A549 (cell line): ENCODE measurements around the gene IFT80. TPM values are rescaled to one million over a fixed set of nuclear protein-coding genes. Genes with fewer than 3 reads are reported as not detected.

ENCODE experiments used
- ATAC-seq, 2 experiments: fragments of 200-7000 bp in 1 of 2; fragments of >200 bp in 1 of 2; cut with Nextera tagmentation in 1 of 2; cut with Tn5 transposase in 1 of 2; 3 replicates each; pipeline versions ENCODE4 v1.8.0 to v1.9.1; 2018 to 2020; ENCODE audit warnings: mild to moderate bottlenecking in 1 of 2, moderate library complexity in 1 of 2
- CTCF ChIA-PET: fragments of 300-600 bp; sonication (Branson Sonifier 250); formaldehyde crosslinking; extraction: SDS; loops from one replicate; lab custom pipeline; 2021; ENCODE audit warnings: antibody characterized with exemption, inconsistent platforms; lab: Yijun Ruan, JAX
- POLR2A ChIA-PET: fragments of 350-600 bp; formaldehyde crosslinking; extraction: SDS; loops from one replicate; lab custom pipeline; 2021; ENCODE audit warnings: antibody characterized with exemption, inconsistent platforms; lab: Yijun Ruan, JAX
- DNase-seq, 2 experiments: peaks; one replicate each; pipeline versions ENCODE4 v3.0.0 to v3.0.0-alpha.2; 2011 to 2016; ENCODE audit warnings: low read depth in 1 of 2, low spot score in 1 of 2
- FAIRE-seq: peaks from 2 replicates; lab custom pipeline; 2011; peaks lifted over from hg19 to GRCh38; lab: Jason Lieb, UNC
- H3K27ac ChIP-seq, 2 experiments: fragments of >200 bp; sonication (Bioruptor Twin); formaldehyde crosslinking; 3 replicates each; pipeline ENCODE4 v1.5.1; 2016 to 2017
- H3K4me1 ChIP-seq: fragments of >200 bp; sonication (Bioruptor Twin); formaldehyde crosslinking; 3 replicates; pipeline ENCODE4 v1.6.1; 2016
- H3K4me2 ChIP-seq: fragments of >200 bp; sonication (Bioruptor Twin); formaldehyde crosslinking; 3 replicates; pipeline ENCODE4 v1.6.1; 2016
- H3K4me3 ChIP-seq: fragments of >200 bp; sonication (Bioruptor Twin); formaldehyde crosslinking; 3 replicates; pipeline ENCODE4 v1.5.1; 2016
- H3K9me3 ChIP-seq: fragments of >200 bp; sonication (Bioruptor Twin); formaldehyde crosslinking; 3 replicates; pipeline ENCODE4 v1.6.1; 2016
- ATOH8 ChIP-seq: fragments of 250-450 bp; sonication (Bioruptor Pico); IDR thresholded peaks from 2 replicates; pipeline ENCODE4 v1.5.0; 2020; ENCODE audit warnings: low read depth, mild to moderate bottlenecking, moderate library complexity
- BCL3 ChIP-seq: fragments of >200 bp; sonication (Bioruptor Twin); formaldehyde crosslinking; IDR thresholded peaks from 3 replicates; pipeline ENCODE4 v1.6.1; 2016
- CBX8 ChIP-seq: fragments of 200-600 bp; sonication (generic); IDR thresholded peaks from 2 replicates; pipeline ENCODE4 v1.6.1; 2016
- CTCF ChIP-seq: fragments of >200 bp; sonication (Bioruptor Twin); formaldehyde crosslinking; IDR thresholded peaks from 3 replicates; pipeline ENCODE4 v1.5.1; 2016
- E2F6 ChIP-seq: IDR thresholded peaks from 2 replicates; pipeline ENCODE4 v1.6.1; 2012; ENCODE audit warnings: low read depth, borderline replicate concordance
- EHF ChIP-seq: fragments of 250-450 bp; sonication (Bioruptor Pico); IDR thresholded peaks from 2 replicates; pipeline ENCODE4 v1.5.0; 2020; ENCODE audit warnings: mild to moderate bottlenecking
- EP300 ChIP-seq, 2 experiments: fragments of >200 bp; sonication (Bioruptor Twin); formaldehyde crosslinking; IDR thresholded peaks; 2 replicates in 1 of 2; 3 replicates in 1 of 2; pipeline ENCODE4 v1.6.1; 2016 to 2017
- FOSB ChIP-seq: fragments of 250-450 bp; sonication (Bioruptor Pico); IDR thresholded peaks from 2 replicates; pipeline ENCODE4 v1.5.0; 2020; ENCODE audit warnings: mild to moderate bottlenecking, moderate library complexity
- FOSL2 ChIP-seq, 2 experiments: fragments of 450-650 bp in 1 of 2; fragments of >200 bp in 1 of 2; sonication (Bioruptor Twin) in 1 of 2; formaldehyde crosslinking; IDR thresholded peaks; 2 replicates each; pipeline versions ENCODE4 v1.5.0 to v1.6.1; 2016 to 2020; ENCODE audit warnings: mild to moderate bottlenecking in 1 of 2, moderate library complexity in 1 of 2
- HEYL ChIP-seq: fragments of 250-450 bp; sonication (Bioruptor Pico); IDR thresholded peaks from 2 replicates; pipeline ENCODE4 v1.8.0; 2021; ENCODE audit warnings: mild to moderate bottlenecking, moderate library complexity
- HMGXB4 ChIP-seq: fragments of 250-450 bp; sonication (Bioruptor Pico); IDR thresholded peaks from 2 replicates; pipeline ENCODE4 v1.5.0; 2021; ENCODE audit warnings: mild to moderate bottlenecking, moderate library complexity, borderline replicate concordance
- HOXB5 ChIP-seq: fragments of 250-450 bp; sonication (Bioruptor Pico); IDR thresholded peaks from 2 replicates; pipeline ENCODE4 v1.5.0; 2020; ENCODE audit warnings: mild to moderate bottlenecking, moderate library complexity
- MAFK ChIP-seq: fragments of 450-650 bp; IDR thresholded peaks from 2 replicates; pipeline ENCODE4 v1.6.1; 2014; ENCODE audit not compliant: partially characterized antibody
- MYC ChIP-seq: IDR thresholded peaks from 2 replicates; pipeline ENCODE4 v1.6.1; 2012; ENCODE audit warnings: mild to moderate bottlenecking, inconsistent platforms, low read length, improper control_type of control experiment, borderline replicate concordance
- NPAS2 ChIP-seq: fragments of 250-450 bp; sonication (Bioruptor Pico); IDR thresholded peaks from 2 replicates; pipeline ENCODE4 v1.8.0; 2022; ENCODE audit warnings: mild to moderate bottlenecking, moderate library complexity, borderline replicate concordance
- NR3C1 ChIP-seq: fragments of >200 bp; sonication (Bioruptor Twin); formaldehyde crosslinking; IDR thresholded peaks from 3 replicates; pipeline ENCODE4 v1.6.1; 2017
- RAD21 ChIP-seq, 2 experiments: fragments of >200 bp in 1 of 2; sonication (Bioruptor Twin) in 1 of 2; formaldehyde crosslinking in 1 of 2; IDR thresholded peaks in 1 of 2; conservative IDR thresholded peaks in 1 of 2; 2 replicates in 1 of 2; 3 replicates in 1 of 2; pipeline ENCODE4 v1.6.1; 2012 to 2018; ENCODE audit warnings: inconsistent platforms in 1 of 2
- RNF2 ChIP-seq: fragments of 200-600 bp; sonication (generic); IDR thresholded peaks from 2 replicates; pipeline ENCODE4 v1.6.1; 2016; ENCODE audit warnings: low read depth, mild to moderate bottlenecking, antibody characterized with exemption, moderate library complexity, borderline replicate concordance
- SMC3 ChIP-seq: fragments of >200 bp; sonication (Bioruptor Twin); formaldehyde crosslinking; IDR thresholded peaks from 3 replicates; pipeline ENCODE4 v1.6.1; 2018; ENCODE audit warnings: inconsistent platforms
- ZNF302 ChIP-seq: fragments of 250-450 bp; sonication (Bioruptor Pico); IDR thresholded peaks from 2 replicates; pipeline ENCODE4 v1.9.0; 2021; ENCODE audit warnings: inconsistent platforms, mild to moderate bottlenecking, moderate library complexity
- WGBS: methylation state at CpG from one replicate; pipeline ENCODE4 v1.1.6; 2017; ENCODE audit errors: missing lambda C conversion rate; 5-methylcytosine and 5-hydroxymethylcytosine counted together
- polyA plus RNA-seq, 4 experiments: library from polyadenylated mRNA; depleted of rRNA in 3 of 4; stranded (reverse); fragments of >200 nt; fragmentation: RNase III in 1 of 4; extraction: RNeasy Plus Mini Kit Qiagen cat#74134 plus additional on column Dnase treatment in 1 of 4; gene quantifications; 2 replicates in 3 of 4; 3 replicates in 1 of 4; pipeline ENCODE4 v1.2.3, GENCODE V29; 2011 to 2017

The IFT80 gene
- polyA plus RNA-seq, 2 of the 4 experiments (the other 2 are of a cell fraction): 30.6 to 41.8 TPM

- Histone ChIP-seq H3K4me1 (no peaks in the 10 kb centered on the region), H3K4me2 (peak overlapping the region; percentile 77), H3K9me3 (no peaks in the 10 kb centered on the region), H3K4me3 (peak overlapping the region; percentile 57), H3K27ac (peak overlapping the region; percentile 74 to 89)
- DNase-seq (peak in 1 of 2 experiments; percentile 25), ATAC-seq (peak in 1 of 2 experiments; percentile 8; a peak in 3 of 6 replicates), FAIRE-seq (no peak)
- ChIA-PET POLR2A (interaction anchor here (0.9 to 2.0 kb wide), 3 partner anchors 12 to 193 kb away, joined by 3 to 9 read pairs (median 3); no protein-coding TSS in a partner anchor), CTCF (interaction anchor here (1.0 to 4.3 kb wide), 25 partner anchors 9 to 340 kb away, joined by 3 to 26 read pairs (median 7); no protein-coding TSS in a partner anchor)
- no peak for TF ChIP-seq BCL3
- 28% methylated on average over 16 of the region's 16 CpGs for WGBS
Measured at GRCh38 chr3:160224811-160225175, 174.2 kb downstream of the IFT80 start.

- CTCF ChIA-PET: interaction anchor here (1.3 to 4.3 kb wide), 7 partner anchors 9 to 208 kb away, joined by 3 to 26 read pairs (median 14); no protein-coding TSS in a partner anchor
- Histone ChIP-seq H3K27ac (peak overlapping the region in 1 of 2 experiments; percentile 89; a peak in 3 of 6 replicates), H3K9me3 (no peaks in the 10 kb centered on the region), H3K4me1 (no peaks in the 10 kb centered on the region), H3K4me3 (no peak overlapping the region), H3K4me2 (no peak overlapping the region)
- DNase-seq (no peak), ATAC-seq (no peak), FAIRE-seq (no peak)
- POLR2A ChIA-PET: interaction anchor here (2.0 kb wide), 1 partner anchor 192 kb away, joined by 9 read pairs; no protein-coding TSS in a partner anchor
- TF ChIP-seq E2F6 (no peak), RAD21 (conservative IDR thresholded peaks at IDR 0.05 in 1 of 2, IDR thresholded peaks at IDR 0.05 in 1 of 2) (no peak), MAFK (no peak), HMGXB4 (CRISPR knock-in tag) (no peak)
- WGBS: 89% methylated on average over 12 of the region's 12 CpGs
Measured at GRCh38 chr3:160224256-160224655, 174.8 kb downstream of the IFT80 start.

GRCh38 chr3:160221019-160221418 lies 178.0 kb downstream of the IFT80 start:
- H3K27ac ChIP-seq: no peak overlapping the region
- no peaks in the 10 kb centered on the region for H3K9me3 ChIP-seq
- ATAC-seq: no peak
- ChIA-PET POLR2A (no interaction called here), CTCF (interaction anchor here (2.0 to 2.7 kb wide), 2 partner anchors 25 to 58 kb away, joined by 4 to 7 read pairs; no protein-coding TSS in a partner anchor)
- H3K4me2 ChIP-seq: no peak overlapping the region
- WGBS: 42% methylated on average over 2 of the region's 2 CpGs
- DNase-seq: no peak
- H3K4me1 ChIP-seq: no peaks in the 10 kb centered on the region
- H3K4me3 ChIP-seq: no peak overlapping the region
- no peak for FAIRE-seq
- TF ChIP-seq NR3C1: no peak
- TF ChIP-seq MAFK: no peak
- TF ChIP-seq EHF (CRISPR knock-in tag): no peak
- no peak for TF ChIP-seq CBX8
- TF ChIP-seq FOSL2 (IDR thresholded peaks at IDR 0.05): no peak
- no peak for TF ChIP-seq FOSL2 (CRISPR knock-in tag; IDR thresholded peaks at IDR 0.05)
- TF ChIP-seq HMGXB4 (CRISPR knock-in tag): no peak
- TF ChIP-seq RNF2: no peak
- TF ChIP-seq HEYL (CRISPR knock-in tag): no peak
- no peak for TF ChIP-seq SMC3
- no peak for TF ChIP-seq CTCF
- TF ChIP-seq HOXB5 (CRISPR knock-in tag): no peak
- no peak for TF ChIP-seq ZNF302 (CRISPR knock-in tag)
- TF ChIP-seq EP300 (IDR thresholded peaks at IDR 0.05): no peak
- TF ChIP-seq NPAS2: no peak
- no peak for TF ChIP-seq MYC
- no peak for TF ChIP-seq ATOH8 (CRISPR knock-in tag)
- TF ChIP-seq E2F6: no peak
- TF ChIP-seq FOSB: no peak
